GM10847 (cell line): ENCODE measurements around the gene POMGNT2.

Experiments used
- POLR2A ChIP-seq: IDR thresholded peaks from 2 replicates; pipeline ENCODE4 v1.6.1; 2011; ENCODE audit not compliant: insufficient read length; ENCODE audit errors: extremely low read depth

Gene POMGNT2

GRCh38 chr3:43043793-43044192, 62.1 kb downstream of the POMGNT2 start:
- TF ChIP-seq POLR2A, result no peak

GRCh38 chr3:43043071-43043766, 62.7 kb downstream of the POMGNT2 start:
- TF ChIP-seq POLR2A, result no peak

- TF ChIP-seq POLR2A, result no peak
These were observed 64.4 kb downstream of the POMGNT2 start for GRCh38 chr3:43041517-43041916.

- no peak for TF ChIP-seq POLR2A
These were observed 67.9 kb downstream of the POMGNT2 start for GRCh38 chr3:43038010-43038409.

GRCh38 chr3:43036621-43037423, 69.1 kb downstream of the POMGNT2 start:
- TF ChIP-seq POLR2A, result no peak

GRCh38 chr3:43035801-43036365, 70.0 kb downstream of the POMGNT2 start:
- no peak for TF ChIP-seq POLR2A

- no peak for TF ChIP-seq POLR2A
These were observed 71.0 kb downstream of the POMGNT2 start for GRCh38 chr3:43034911-43035310.

GRCh38 chr3:43034200-43034599, 71.7 kb downstream of the POMGNT2 start:
- TF ChIP-seq POLR2A, result no peak

- no peak for TF ChIP-seq POLR2A
These were observed 72.9 kb downstream of the POMGNT2 start for GRCh38 chr3:43032646-43033628.

- no peak for TF ChIP-seq POLR2A
These were observed 73.9 kb downstream of the POMGNT2 start for GRCh38 chr3:43031889-43032545.

- no peak for TF ChIP-seq POLR2A
These were observed 74.4 kb downstream of the POMGNT2 start for GRCh38 chr3:43031485-43031884.

GRCh38 chr3:43030162-43030935, 75.5 kb downstream of the POMGNT2 start:
- TF ChIP-seq POLR2A, result no peak
